OCI-LY7 (cell line): ENCODE measurements around the gene CDYL. TPM values are rescaled to one million over a fixed set of nuclear protein-coding genes. Genes with fewer than 3 reads are reported as not detected.
A peak's percentile ranks its signal among the peaks of the same experiment; 100 is the strongest.

Experiments used
- BruUV-seq: library from RNA; stranded (reverse); fragments of 400-500 nt; replicated peaks from 2 replicates; lab custom pipeline; 2021; lab: Mats Ljungman, UMichigan
- CTCF ChIA-PET: fragments of 300-600 bp; sonication (Branson Sonifier 250); formaldehyde crosslinking; loops from one replicate; lab custom pipeline; 2022; ENCODE audit warnings: antibody characterized with exemption; ENCODE audit not compliant: unreplicated experiment; lab: Charles Lee
- POLR2A ChIA-PET: fragments of 300-600 bp; sonication (Branson Sonifier 250); formaldehyde crosslinking; loops from one replicate; lab custom pipeline; 2022; ENCODE audit warnings: antibody characterized with exemption; lab: Charles Lee
- DNase-seq: peaks from one replicate; pipeline ENCODE4 v3.0.0-alpha.2; 2015; ENCODE audit warnings: low spot score
- H2AFZ ChIP-seq: fragments of 200-600 bp; sonication (generic), shearing (Covaris generic); 2 replicates; pipeline ENCODE4 v1.6.1; 2014; ENCODE audit warnings: mild to moderate bottlenecking, antibody characterized with exemption, low read length, moderate library complexity
- H3K27ac ChIP-seq: fragments of 200-600 bp; sonication (generic); 2 replicates; pipeline ENCODE4 v1.5.1; 2014; ENCODE audit warnings: mixed run types, low read depth, mild to moderate bottlenecking, moderate library complexity, low read length, inconsistent platforms; ENCODE audit not compliant: poor library complexity, severe bottlenecking
- H3K36me3 ChIP-seq: fragments of 200-600 bp; sonication (generic); 2 replicates; pipeline ENCODE4 v1.6.1; 2014; ENCODE audit warnings: mild to moderate bottlenecking, antibody characterized with exemption, low read length, moderate library complexity, mixed read lengths; ENCODE audit not compliant: insufficient read depth
- H3K4me1 ChIP-seq: fragments of 200-600 bp; sonication (generic); 2 replicates; pipeline ENCODE4 v1.5.1; 2014; ENCODE audit warnings: mild to moderate bottlenecking, low read length; ENCODE audit not compliant: insufficient read depth, poor library complexity, severe bottlenecking
- H3K4me2 ChIP-seq: fragments of 200-600 bp; sonication (generic); 2 replicates; pipeline ENCODE4 v1.6.1; 2014; ENCODE audit warnings: mild to moderate bottlenecking, low read length
- H3K4me3 ChIP-seq: fragments of 200-600 bp; sonication (generic); 2 replicates; pipeline ENCODE4 v1.5.1; 2014; ENCODE audit warnings: mild to moderate bottlenecking, low read depth, low read length; ENCODE audit not compliant: poor library complexity, severe bottlenecking
- H3K79me2 ChIP-seq: fragments of 200-600 bp; sonication (generic); 2 replicates; pipeline ENCODE4 v1.6.1; 2016; ENCODE audit warnings: low read depth, mild to moderate bottlenecking, low read length, moderate library complexity, mixed read lengths; ENCODE audit not compliant: insufficient read depth
- H3K9me2 ChIP-seq: fragments of 200-600 bp; sonication (generic); 2 replicates; pipeline ENCODE4 v1.6.1; 2016; ENCODE audit warnings: mild to moderate bottlenecking, low read length, mixed read lengths; ENCODE audit not compliant: insufficient read depth
- H3K9me3 ChIP-seq: fragments of 200-600 bp; sonication (generic); 2 replicates; pipeline ENCODE4 v1.6.1; 2014; ENCODE audit warnings: mild to moderate bottlenecking, mixed run types, low read length, mixed read lengths
- H4K20me1 ChIP-seq: fragments of 200-600 bp; sonication (generic); 2 replicates; pipeline ENCODE4 v1.6.1; 2014; ENCODE audit warnings: mild to moderate bottlenecking, antibody characterized with exemption, low read length, moderate library complexity, mixed read lengths; ENCODE audit not compliant: insufficient read depth
- EZH2phosphoT487 ChIP-seq: fragments of 200-600 bp; sonication (generic); IDR thresholded peaks from 2 replicates; pipeline ENCODE4 v1.6.1; 2018; ENCODE audit warnings: low read depth, borderline replicate concordance, mild to moderate bottlenecking, mixed run types, antibody characterized with exemption, low read length, moderate library complexity, mixed read lengths
- intact Hi-C: fragments of 100-400 bp; cut with micrococcal nuclease; formaldehyde crosslinking; loops from one replicate; pipeline ENCODE4 v1.10.0; 2022; ENCODE audit not compliant: unreplicated experiment
- total RNA-seq, 2 experiments: library from RNA; depleted of rRNA in 1 of 2; stranded (reverse); fragments of >200 nt in 1 of 2; shearing (Covaris generic) in 1 of 2; gene quantifications; 2 replicates each; pipeline ENCODE4 v1.2.3, GENCODE V29; 2014 to 2022
- TF ChIP-seq, protein P1 (sequence below): fragments of 200-600 bp; sonication (generic); conservative IDR thresholded peaks from 2 replicates; pipeline ENCODE4 v1.5.1; 2014; ENCODE audit warnings: mild to moderate bottlenecking, antibody characterized with exemption, low read length, moderate library complexity, mixed read lengths

CDYL gene
- total RNA-seq, 2 experiments from 2014 or later = 33.6 to 76.4 TPM

DNA sequence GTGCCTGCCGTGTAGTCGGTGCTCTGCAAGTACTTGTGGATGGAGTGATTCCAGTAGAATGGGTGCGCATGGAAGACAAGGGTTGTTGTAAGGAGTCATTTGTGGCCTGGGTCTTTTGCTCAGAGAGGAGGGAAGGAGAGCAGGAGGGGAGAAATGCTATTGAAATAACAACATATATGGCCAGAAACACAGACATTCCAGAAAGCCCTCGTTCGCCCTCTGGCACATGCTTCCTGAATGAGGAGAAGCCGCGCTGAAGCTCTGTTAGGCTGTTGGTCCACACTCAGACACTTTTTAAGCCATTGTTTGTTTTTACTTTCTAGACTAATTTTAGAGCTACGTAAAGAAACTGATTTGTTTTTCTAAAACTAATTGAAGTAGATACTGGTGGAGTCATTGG, 120.2 kb downstream of the CDYL start:
- H2AFZ ChIP-seq = no peak overlapping the region
- no peaks in the 10 kb centered on the region for H3K9me3 ChIP-seq
- intact Hi-C loops = no loop called here
- H3K4me1 ChIP-seq = peaks cover 19% of the 10 kb centered on the region
- TF ChIP-seq EZH2phosphoT487 = no peak
- TF ChIP-seq, protein P1, sequence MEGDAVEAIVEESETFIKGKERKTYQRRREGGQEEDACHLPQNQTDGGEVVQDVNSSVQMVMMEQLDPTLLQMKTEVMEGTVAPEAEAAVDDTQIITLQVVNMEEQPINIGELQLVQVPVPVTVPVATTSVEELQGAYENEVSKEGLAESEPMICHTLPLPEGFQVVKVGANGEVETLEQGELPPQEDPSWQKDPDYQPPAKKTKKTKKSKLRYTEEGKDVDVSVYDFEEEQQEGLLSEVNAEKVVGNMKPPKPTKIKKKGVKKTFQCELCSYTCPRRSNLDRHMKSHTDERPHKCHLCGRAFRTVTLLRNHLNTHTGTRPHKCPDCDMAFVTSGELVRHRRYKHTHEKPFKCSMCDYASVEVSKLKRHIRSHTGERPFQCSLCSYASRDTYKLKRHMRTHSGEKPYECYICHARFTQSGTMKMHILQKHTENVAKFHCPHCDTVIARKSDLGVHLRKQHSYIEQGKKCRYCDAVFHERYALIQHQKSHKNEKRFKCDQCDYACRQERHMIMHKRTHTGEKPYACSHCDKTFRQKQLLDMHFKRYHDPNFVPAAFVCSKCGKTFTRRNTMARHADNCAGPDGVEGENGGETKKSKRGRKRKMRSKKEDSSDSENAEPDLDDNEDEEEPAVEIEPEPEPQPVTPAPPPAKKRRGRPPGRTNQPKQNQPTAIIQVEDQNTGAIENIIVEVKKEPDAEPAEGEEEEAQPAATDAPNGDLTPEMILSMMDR = no peak
- no TSS peak for BruUV-seq
- 0 out of 2 replicates have a peak, but pooled peaks cover 2% of the 10 kb centered on the region for H3K79me2 ChIP-seq
- DNase-seq = no peak
- CTCF ChIA-PET = no interaction called here
- H3K27ac ChIP-seq = no peak overlapping the region
- no peaks in the 10 kb centered on the region for H4K20me1 ChIP-seq
- H3K36me3 ChIP-seq = peaks cover 39% of the 10 kb centered on the region
- H3K9me2 ChIP-seq = no peaks in the 10 kb centered on the region
- H3K4me2 ChIP-seq = no peak overlapping the region
- no peak overlapping the region for H3K4me3 ChIP-seq
- POLR2A ChIA-PET = interaction anchor here (0.6 to 1.8 kb wide), 4 partner anchors 11 to 842 kb away, joined by 3 to 9 read pairs (median 4); no protein-coding TSS in a partner anchor

DNA sequence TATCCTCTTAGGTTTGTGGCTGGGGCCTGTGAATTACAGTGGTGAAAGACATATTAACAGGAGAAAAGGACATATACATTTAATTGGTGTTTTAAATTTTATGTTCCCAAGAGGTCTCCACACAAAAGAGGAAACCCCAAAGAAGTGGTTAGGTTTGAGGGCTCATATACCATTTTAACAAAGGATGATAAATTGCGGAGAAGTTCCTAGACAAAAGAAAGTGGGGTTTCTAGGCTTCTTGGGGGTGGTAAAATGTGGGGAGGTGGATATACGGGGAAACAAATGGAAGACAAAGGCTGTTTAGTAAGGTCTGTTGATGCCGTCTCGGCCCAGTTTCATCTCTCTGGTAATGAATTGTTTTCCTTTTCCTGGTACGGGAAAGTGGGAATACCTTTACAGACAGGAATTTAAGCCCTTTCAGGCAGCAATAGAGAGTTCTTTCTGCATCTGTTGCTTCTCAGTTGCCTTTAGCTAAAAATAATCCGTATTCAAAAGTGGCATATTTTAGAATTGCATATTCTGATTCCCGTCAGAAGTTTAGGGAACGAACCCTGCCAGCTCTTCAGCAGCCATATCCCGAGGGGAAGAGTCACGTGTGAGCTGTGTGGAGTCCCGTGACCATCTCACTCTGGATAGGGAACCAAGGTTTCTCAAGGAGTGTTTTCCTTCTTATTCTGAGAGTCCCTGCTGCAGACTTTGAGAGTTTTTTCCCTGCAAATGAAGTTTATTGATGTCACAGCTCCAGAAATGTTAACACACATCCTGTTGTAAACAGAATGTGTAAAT, 123.2 kb downstream of the CDYL start:
- intact Hi-C loops = no loop called here
- no peak overlapping the region for H3K27ac ChIP-seq
- H3K79me2 ChIP-seq = 0 out of 2 replicates have a peak, but pooled peaks cover 6% of the 10 kb centered on the region
- CTCF ChIA-PET = no interaction called here
- H3K36me3 ChIP-seq = peaks cover 31% of the 10 kb centered on the region
- H3K4me2 ChIP-seq = no peak overlapping the region
- H3K4me1 ChIP-seq = peaks cover 32% of the 10 kb centered on the region
- H2AFZ ChIP-seq = no peak overlapping the region
- no peak for DNase-seq
- TF ChIP-seq EZH2phosphoT487 = no peak
- no peaks in the 10 kb centered on the region for H4K20me1 ChIP-seq
- no peaks in the 10 kb centered on the region for H3K9me2 ChIP-seq
- no TSS peak for BruUV-seq
- H3K9me3 ChIP-seq = no peaks in the 10 kb centered on the region
- POLR2A ChIA-PET = interaction anchor here (0.6 to 1.1 kb wide), 4 partner anchors 17 to 402 kb away, joined by 3 to 6 read pairs (median 4); no protein-coding TSS in a partner anchor
- no peak overlapping the region for H3K4me3 ChIP-seq

DNA sequence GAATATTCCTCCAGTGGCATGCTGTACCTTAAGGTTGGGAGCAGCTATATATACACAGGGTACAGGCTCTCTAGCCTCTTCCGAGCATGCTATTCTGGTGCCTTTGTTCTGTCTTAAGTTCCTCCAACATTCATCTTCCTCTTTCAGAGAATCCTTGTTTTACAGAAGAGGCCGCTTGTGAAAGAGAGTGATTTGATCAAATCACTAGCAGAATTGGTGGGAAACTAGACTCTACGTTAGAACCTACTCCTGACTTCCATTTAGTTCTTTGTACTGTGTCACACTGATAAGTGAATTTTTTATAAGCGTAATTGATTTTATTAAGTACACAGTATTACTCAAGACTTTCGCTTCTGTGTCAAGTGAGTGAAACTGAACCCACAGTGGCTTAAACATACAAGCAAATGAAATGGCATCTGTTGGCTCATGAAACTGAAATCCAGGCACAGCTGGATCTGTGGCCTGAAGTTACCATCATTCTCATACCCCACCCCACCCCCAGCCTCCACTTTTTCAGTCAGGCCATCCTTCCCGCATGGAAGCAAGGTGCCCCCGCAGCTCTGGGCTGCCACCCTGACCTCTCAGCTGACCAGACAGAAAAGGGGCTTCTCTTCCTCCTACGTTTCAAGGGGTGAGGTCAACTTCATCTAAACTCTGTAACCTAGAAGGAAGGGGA, 125.3 kb downstream of the CDYL start:
- no peaks in the 10 kb centered on the region for H3K9me2 ChIP-seq
- H3K79me2 ChIP-seq = 0 out of 2 replicates have a peak, but pooled peaks cover 11% of the 10 kb centered on the region
- DNase-seq = peak; percentile 8
- intact Hi-C loops = loop anchor here (2.0 kb wide), 1 partner anchor 21 kb away; no protein-coding TSS in a partner anchor
- TF ChIP-seq, protein P1 = no peak
- peak overlapping the region; percentile 43 for H3K4me2 ChIP-seq
- peaks cover 42% of the 10 kb centered on the region for H3K4me1 ChIP-seq
- H4K20me1 ChIP-seq = no peaks in the 10 kb centered on the region
- no TSS peak for BruUV-seq
- peaks cover 21% of the 10 kb centered on the region for H3K36me3 ChIP-seq
- ChIA-PET POLR2A (interaction anchor here (2.9 kb wide), 1 partner anchor 17 kb away, joined by 10 read pairs; no protein-coding TSS in a partner anchor), CTCF (interaction anchor here (0.7 kb wide), 1 partner anchor 11 kb away, joined by 3 read pairs; no protein-coding TSS in a partner anchor)
- H3K4me3 ChIP-seq = peak overlapping the region; percentile 15
- H3K9me3 ChIP-seq = no peaks in the 10 kb centered on the region
- H2AFZ ChIP-seq = no peak overlapping the region
- peak overlapping the region; percentile 16 for H3K27ac ChIP-seq
